Neutrophil (primary cell): Measurements from ENCODE around the gene ALDH5A1.

Experiments
- H3K27ac ChIP-seq: fragments of 200-600 bp; sonication (generic); 2 replicates; pipeline ENCODE4 v1.5.1; 2016; ENCODE audit warnings: mild to moderate bottlenecking, moderate library complexity
- H3K27me3 ChIP-seq: fragments of 200-600 bp; sonication (generic); 2 replicates; pipeline ENCODE4 v1.6.0; 2016; ENCODE audit warnings: mild to moderate bottlenecking
- H3K36me3 ChIP-seq: fragments of 200-600 bp; sonication (generic); 2 replicates; pipeline ENCODE4 v1.5.1; 2017
- H3K4me1 ChIP-seq, 2 experiments: fragments of 200-600 bp in 1 of 2; sonication (generic) in 1 of 2; 1 replicate in 1 of 2; 2 replicates in 1 of 2; pipeline versions ENCODE4 v1.5.1 to v1.6.1; 2013 to 2016; ENCODE audit warnings: low read depth in 1 of 2, low read length in 1 of 2, mild to moderate bottlenecking in 1 of 2, moderate library complexity in 1 of 2; ENCODE audit not compliant: control insufficient read depth in 1 of 2, insufficient read depth in 1 of 2
- H3K4me3 ChIP-seq, 2 experiments: fragments of 200-600 bp in 1 of 2; sonication (generic) in 1 of 2; 1 replicate in 1 of 2; 2 replicates in 1 of 2; pipeline ENCODE4 v1.5.1; 2013 to 2016; ENCODE audit warnings: low read depth in 1 of 2, low read length in 1 of 2, mild to moderate bottlenecking in 1 of 2, moderate library complexity in 1 of 2
- H3K9me3 ChIP-seq: fragments of 200-600 bp; sonication (generic); 2 replicates; pipeline ENCODE4 v1.5.1; 2016
- CTCF ChIP-seq: fragments of 200-600 bp; sonication (generic); IDR thresholded peaks from 2 replicates; pipeline ENCODE4 v1.5.1; 2016; ENCODE audit warnings: antibody characterized with exemption

The ALDH5A1 gene

GRCh38 chr6:24458941-24459340 is 35.8 kb upstream of the ALDH5A1 start:
- Histone ChIP-seq H3K27me3 (no peaks in the 10 kb centered on the region), H3K9me3 (no peaks in the 10 kb centered on the region), H3K4me3 (no peak overlapping the region), H3K36me3 (no peaks in the 10 kb centered on the region), H3K4me1 (peaks cover 4 to 8% of the 10 kb centered on the region in 2 experiments), H3K27ac (no peak overlapping the region)
- no peak for TF ChIP-seq CTCF

GRCh38 chr6:24460966-24461365 is 33.8 kb upstream of the ALDH5A1 start:
- H3K36me3 ChIP-seq, result no peaks in the 10 kb centered on the region
- H3K27me3 ChIP-seq, result no peaks in the 10 kb centered on the region
- TF ChIP-seq CTCF, result no peak
- no peaks in the 10 kb centered on the region for H3K9me3 ChIP-seq
- H3K4me3 ChIP-seq, result no peak overlapping the region
- peaks cover 4 to 8% of the 10 kb centered on the region in 2 experiments for H3K4me1 ChIP-seq
- H3K27ac ChIP-seq, result no peak overlapping the region

GRCh38 chr6:24464253-24465038 is 30.3 kb upstream of the ALDH5A1 start:
- TF ChIP-seq CTCF, result no peak
- no peaks in the 10 kb centered on the region for H3K36me3 ChIP-seq
- no peak overlapping the region for H3K27ac ChIP-seq
- no peaks in the 10 kb centered on the region for H3K4me1 ChIP-seq
- H3K4me3 ChIP-seq, result no peak overlapping the region
- H3K9me3 ChIP-seq, result no peaks in the 10 kb centered on the region
- no peaks in the 10 kb centered on the region for H3K27me3 ChIP-seq

GRCh38 chr6:24469811-24470210 is 25.0 kb upstream of the ALDH5A1 start:
- H3K27ac ChIP-seq, result no peak overlapping the region
- no peak overlapping the region for H3K4me3 ChIP-seq
- no peaks in the 10 kb centered on the region for H3K27me3 ChIP-seq
- H3K9me3 ChIP-seq, result no peaks in the 10 kb centered on the region
- no peaks in the 10 kb centered on the region for H3K36me3 ChIP-seq
- H3K4me1 ChIP-seq, result no peaks in the 10 kb centered on the region
- TF ChIP-seq CTCF, result no peak

- no peak overlapping the region for H3K27ac ChIP-seq
- H3K4me3 ChIP-seq, result no peak overlapping the region
- no peaks in the 10 kb centered on the region for H3K27me3 ChIP-seq
- TF ChIP-seq CTCF, result no peak
- no peaks in the 10 kb centered on the region for H3K36me3 ChIP-seq
- no peaks in the 10 kb centered on the region for H3K4me1 ChIP-seq
- H3K9me3 ChIP-seq, result no peaks in the 10 kb centered on the region
These were observed 22.6 kb upstream of the ALDH5A1 start for GRCh38 chr6:24472181-24472580.
